ENCODE results near the gene MYO1D.
"Not testable (repeated sequence)": the region's sequence is repeated elsewhere in the genome, so short reads cannot be mapped to it uniquely, and the experiment has no call there.

The MYO1D gene

DNA sequence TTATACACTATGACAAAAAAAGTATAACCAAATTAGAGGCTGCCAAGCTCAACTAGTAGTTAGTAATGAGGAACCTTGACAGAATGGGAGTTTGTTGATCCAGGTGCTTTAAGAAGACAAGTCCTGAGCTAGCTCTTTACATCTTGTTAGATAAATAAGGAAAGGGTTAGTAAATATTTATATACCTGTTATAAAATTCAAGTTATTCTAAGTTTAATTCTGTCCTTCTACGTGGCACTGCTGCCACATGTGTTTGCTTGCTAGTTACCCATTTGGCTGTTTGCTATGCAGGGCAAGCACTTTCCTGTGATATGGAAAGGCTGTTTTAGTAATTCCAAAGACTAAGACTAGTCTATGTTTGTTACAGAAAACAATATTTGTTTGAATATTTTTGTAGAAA, 180.5 kb downstream of the MYO1D start:
- FAIRE-seq (no peak), DNase-seq (ENCODE audit: insufficient read length, low spot score) (no peak)

DNA sequence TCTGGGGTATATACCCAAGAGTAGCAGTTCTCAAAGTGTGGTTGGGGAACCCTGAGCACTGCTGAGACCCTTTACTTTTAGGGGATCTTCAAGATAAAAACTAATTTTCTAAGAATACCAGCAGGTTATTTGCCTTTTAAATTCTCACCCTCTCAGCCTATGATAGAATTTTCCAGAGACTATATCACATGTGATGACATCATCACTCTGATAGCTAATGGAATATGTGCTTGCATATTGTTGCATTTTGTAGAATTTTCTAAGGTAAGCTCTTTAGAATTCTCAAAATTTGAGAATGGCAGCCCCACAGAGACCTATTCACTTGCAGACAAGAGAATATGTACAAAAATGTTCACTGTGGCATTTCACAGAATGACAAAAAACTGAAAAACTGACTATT, 181.1 kb downstream of the MYO1D start:
- DNase-seq (ENCODE audit: insufficient read length, low spot score) (no peak), FAIRE-seq (no peak)

DNA sequence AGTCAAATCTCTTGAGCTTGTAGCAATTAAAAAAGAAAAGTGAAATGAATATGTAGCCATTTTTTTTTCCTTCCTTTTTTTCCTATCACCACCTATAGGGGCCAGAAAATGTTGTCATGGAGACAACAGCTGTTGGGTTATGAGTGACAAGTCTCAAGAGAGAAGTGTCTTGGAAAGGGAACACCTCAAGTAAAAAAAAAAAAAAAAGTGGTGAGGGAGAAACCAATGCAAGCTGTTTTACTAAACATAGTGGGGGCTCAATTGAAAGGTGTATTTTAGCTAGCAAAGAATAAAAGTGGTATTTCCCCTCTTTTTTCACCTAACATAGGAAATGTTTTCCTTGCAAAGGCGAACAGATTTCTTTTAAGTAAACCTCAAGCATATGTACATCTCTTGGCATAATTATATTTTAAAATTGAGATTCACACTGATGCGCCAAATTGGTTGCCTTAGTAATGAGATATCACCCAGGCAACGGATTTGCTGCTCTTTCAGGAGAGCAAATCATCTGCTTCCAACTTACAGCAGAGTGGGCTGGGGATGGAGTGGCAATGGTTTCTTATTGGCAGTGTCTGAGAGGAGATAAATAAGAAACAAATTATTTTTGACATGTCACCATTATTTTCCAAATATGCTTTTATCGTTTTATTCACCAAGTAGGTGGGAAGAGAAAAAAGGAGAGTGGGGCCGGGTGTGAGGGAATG, 183.6 kb downstream of the MYO1D start:
- no peak for DNase-seq (ENCODE audit: insufficient read length, low spot score)
- no peak for FAIRE-seq

DNA sequence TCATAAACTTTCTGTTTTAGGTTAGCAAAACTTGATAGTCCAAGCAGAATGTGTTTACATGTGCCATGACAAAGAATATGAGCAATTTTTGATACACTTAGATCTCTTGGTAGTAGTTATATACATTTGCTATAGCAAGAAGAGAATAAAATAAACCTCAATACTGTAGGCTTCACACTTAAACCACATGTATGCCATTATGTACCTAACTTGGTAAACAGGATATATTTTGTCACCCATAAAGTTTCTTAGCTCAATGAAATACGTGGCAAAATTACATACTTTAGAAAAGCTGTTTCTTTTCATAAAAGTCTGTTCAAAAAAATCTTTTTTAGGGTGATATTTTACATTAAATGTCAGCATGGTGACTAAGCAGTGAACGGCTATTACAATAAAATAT, 184.7 kb downstream of the MYO1D start:
- DNase-seq (ENCODE audit: insufficient read length, low spot score) (no peak), FAIRE-seq (no peak)

DNA sequence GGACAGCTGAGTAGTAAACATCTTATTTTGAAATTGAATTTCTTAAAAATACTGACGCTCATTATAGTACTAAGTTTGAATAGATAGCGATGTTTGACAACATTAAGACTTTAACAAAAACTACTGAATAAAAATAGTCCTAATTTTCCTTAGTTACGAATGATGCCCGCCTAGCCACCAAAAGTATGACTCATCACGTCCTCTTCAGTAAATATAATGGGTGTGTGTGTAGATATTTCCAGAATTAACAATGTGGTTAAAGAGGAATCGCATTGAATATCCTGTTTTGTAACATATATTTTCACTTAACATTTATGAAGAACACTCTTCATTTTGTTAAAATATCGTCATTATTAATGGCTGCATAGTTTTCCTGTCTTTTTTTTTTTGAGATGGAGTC, 187.6 kb downstream of the MYO1D start:
- DNase-seq (ENCODE audit: insufficient read length, low spot score) (no peak), FAIRE-seq (no peak)

DNA sequence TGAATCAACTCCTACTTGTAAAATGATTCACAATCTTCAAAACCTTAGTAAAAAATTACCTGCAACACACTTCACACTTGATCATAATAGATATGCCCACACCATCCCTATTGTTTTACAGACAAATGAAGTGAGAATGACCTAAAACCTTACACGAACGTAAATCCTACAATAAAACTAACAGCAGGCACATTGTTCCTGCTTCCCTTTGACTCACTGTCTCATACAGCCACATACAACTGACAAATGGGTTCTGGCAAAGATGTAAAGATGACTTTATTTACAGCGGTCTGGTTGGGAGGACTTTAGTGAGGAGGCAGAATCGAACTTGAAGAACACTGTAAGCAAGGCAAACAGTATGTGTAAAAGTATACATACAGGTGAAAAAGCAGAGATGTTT, 188.7 kb downstream of the MYO1D start:
- no peak for DNase-seq (ENCODE audit: insufficient read length, low spot score)
- no peak for FAIRE-seq

DNA sequence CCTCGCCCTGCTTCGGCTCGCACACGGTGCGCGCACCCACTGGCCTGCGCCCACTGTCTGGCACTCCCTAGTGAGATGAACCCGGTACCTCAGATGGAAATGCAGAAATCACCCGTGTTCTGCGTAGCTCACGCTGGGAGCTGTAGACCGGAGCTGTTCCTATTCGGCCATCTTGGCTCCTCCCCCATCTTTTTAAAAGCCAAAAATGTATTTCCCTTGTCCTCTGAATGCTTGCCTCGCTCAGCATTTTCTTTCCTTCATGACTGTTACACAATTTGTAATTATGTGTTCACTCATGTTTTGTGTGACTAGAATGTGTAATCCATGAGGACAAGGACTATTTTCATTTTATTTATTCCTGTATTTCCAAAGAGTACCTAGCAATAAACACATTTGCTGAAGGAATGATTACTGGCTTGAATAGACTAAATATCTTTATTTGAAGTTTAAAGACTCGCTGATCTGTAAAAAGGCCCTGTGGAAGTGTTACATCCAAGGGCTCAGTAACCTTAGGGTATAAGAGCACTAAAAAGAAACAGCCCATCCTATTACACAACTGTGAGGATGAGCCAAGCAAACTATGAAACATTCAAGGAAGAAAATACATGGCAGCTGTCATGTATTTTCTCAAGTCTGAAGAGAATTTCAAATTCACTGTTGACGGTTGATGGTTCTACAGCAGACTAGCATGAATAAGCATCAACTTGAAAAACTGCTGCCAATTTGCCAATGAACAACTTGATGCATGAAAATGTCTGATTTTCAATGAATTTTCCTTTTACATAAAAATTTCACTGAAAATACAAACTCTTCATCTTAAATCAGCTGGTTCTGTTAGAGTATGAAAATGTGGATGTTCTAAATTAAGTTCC, 192.6 kb downstream of the MYO1D start:
- FAIRE-seq (no peak), DNase-seq (ENCODE audit: insufficient read length, low spot score) (no peak)

DNA sequence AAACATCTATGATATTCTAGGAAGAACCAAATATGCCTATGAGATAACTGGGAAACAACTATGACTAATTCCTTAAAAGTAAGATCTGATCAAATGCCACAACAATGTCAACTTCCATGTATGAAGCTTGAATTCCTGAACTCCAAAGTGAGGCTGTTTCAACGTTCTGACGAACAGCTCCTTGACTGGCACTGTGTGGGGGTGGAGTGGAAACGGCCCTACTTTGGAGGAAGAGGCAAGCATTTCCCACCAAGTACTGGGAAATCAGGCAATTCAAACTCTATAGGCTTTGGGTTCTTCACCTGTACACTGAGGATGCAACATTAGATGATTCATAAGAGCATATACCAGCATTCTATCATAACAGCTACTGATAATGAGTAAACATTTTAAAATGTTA, 203.0 kb downstream of the MYO1D start:
- DNase-seq (ENCODE audit: insufficient read length, low spot score) (no peak), FAIRE-seq (no peak)

DNA sequence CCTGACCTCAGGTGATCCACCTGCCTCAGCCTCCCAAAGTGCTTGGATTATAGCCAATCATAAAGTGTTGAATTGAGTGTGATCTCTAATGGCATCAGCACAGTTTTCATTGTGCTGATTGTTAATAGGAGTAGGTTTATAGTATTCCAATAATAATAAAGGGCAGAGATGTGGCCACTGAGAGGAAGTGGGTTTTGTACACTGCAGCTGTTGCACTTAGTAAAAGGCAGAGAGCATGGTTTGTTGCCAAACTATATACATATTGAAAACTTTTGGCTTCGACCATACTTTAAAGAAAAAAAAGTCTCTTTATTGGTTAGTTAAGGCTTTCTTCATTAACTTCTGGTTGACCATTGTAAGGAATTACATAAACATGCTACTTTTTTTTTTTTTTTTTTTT, 204.2 kb downstream of the MYO1D start:
- DNase-seq (ENCODE audit: insufficient read length, low spot score) (no peak), FAIRE-seq (no peak)

DNA sequence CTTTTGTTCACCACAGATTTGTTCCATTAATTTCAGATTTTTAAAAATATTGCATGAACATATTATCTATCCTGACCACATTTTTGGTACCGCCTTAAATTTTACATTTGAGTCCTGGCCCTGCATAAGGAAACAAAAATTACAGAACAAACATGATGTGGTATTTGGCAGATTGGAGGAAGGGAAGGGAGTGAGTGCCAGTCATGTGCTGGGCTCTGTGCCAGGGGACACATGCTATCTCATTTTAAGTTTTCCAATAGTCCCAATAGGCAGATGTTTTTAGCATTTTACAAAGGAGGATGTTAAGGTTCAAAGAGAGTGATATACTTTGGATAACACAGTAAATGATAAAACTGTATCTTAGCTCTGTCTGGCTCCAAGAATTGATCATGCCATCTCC, 205.0 kb downstream of the MYO1D start:
- no peak for FAIRE-seq

DNA sequence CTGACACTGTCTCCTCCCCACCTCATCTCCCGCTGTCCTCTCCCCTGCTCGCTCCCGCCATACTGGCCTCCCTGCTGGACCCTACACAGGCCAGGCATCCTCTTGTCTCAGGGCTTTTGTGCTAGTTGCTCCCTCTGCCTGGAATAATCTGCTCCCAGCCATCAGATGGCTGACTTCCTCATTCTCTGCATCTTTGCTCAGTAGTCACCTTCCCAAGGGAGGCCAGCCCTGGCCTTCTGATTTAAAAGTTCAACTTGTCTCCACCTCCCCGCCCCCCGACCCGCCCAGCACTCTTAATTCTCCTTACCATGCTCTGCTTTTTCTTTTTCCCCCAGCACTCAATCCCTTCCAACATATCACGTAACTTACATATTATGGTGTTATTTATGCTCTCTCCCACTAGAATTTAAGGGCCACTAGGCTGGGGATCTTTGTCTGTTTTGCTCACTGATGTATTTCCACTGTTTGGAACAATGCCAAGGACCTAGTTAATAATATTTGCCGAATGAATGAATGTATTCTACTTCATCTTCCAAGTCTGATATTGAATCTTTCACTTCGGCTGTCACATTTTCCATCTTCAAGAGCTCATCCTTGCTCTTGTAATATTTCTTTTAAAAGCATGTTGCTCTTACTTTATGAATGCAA, 211.9 kb downstream of the MYO1D start:
- FAIRE-seq: no peak
- DNase-seq (ENCODE audit: insufficient read length, low spot score): no peak

More for the DNA sequence above, 205.0 kb downstream of the MYO1D start:
- no peak for DNase-seq (ENCODE audit: insufficient read length, low spot score)

DNA sequence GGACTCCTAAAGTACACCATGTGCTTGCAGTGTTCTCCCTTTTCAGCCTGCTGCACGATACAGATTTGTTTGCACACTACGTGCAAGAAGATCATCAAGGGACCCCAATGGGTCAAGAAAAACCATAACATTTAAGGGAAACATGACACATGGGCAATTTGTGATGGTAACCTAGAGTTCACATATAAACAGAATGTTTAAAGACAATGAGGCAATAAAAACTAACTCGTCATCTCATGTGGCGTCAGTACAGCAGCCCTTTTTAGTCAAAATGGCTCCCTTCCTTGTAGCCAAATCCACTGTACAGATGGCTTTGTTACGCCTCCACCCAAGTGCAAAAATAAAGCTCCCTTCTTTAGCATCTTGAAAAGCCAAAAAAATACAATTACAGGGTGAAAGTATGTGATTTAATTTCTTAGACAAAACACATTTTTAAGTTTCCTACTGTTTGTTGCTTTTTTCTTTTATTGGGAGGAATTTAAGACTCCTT, 216.4 kb downstream of the MYO1D start:
- no peak for FAIRE-seq
- no peak for DNase-seq (ENCODE audit: insufficient read length, low spot score)

DNA sequence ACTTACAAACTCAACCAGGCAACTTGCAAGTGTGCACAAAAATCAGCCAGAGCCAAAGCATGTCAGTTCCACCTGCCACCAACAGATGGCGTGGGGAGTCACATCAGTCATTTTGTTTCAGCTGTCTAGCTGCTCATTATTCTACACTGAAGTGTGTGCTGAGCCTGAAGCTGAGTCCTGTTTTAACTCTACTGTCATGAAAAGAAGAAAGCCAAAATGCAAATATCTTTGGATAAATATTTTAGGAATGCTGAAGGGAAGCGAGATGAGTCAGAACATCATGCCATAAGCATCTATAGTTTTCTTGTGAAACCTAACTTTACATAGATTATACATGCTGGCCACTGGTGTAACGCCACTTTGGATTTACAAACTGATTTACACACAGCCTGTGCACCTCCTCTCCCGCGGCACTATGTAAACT, 217.5 kb downstream of the MYO1D start:
- DNase-seq (ENCODE audit: insufficient read length, low spot score) (peak; percentile 84), FAIRE-seq (peak; percentile 84)

DNA sequence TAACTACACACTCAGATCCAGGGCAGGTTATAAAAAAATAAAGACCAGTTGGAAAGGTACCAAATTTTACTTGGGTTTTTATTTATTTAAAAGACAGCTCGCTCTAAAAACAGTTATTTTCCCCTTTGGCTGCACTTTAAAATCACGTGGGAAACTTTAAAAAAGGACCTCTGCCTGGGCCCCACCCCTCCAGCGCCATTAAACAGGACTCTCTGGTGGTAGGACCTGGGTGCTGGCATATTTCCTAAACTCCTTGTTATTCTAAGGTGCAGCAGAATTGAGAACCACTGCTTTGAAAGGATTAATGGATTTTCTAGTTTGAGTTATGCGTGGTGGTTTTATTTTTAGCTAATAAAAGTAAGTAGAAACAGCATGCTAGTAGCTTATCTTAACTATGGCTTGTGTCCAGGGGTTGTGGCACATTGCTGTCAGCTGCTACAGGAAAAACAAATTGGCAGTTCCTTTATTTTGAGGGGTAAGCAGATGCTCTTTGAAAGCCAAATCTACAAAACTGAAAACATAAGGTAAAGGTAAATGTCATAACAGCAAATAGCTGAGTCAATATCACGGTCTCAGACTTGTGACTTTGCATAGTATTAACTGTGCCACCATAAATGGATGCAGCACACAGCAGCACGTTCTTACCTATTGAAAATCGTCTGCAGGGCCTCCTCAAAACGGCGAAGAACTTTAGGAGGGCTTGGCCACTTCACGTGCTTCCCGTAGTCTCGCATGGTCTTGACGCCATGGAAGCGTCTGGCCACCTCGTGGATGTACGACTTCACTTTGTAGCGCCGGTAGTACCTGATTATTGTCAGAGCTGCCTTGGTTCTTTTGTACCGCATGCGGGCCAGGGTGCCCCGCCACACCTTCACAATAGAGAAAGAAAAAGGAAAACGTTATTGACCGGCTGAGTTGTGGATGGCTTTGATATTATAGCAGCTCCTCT, 218.2 kb downstream of the MYO1D start:
- DNase-seq (ENCODE audit: insufficient read length, low spot score) (no peak), FAIRE-seq (no peak)

DNA sequence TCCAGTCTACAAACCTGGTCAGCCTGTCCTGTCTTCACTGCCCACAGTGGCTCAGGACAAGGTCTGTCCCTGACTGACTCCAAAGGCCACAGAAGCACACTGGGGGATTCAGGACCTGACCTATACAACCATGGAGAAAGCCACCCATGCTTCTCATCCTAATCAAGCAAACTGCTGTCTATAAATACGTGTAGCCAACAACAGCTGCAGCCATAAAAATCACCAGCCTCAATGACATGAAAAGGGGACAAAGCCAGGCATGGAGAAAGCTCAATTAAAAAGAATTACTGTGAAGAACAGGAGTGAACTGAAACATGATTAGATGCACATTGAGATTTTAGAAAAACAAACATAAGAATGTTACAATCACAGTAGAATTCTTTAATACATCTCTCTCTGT, 220.0 kb downstream of the MYO1D start:
- no peak for DNase-seq (ENCODE audit: insufficient read length, low spot score)
- FAIRE-seq: no peak

DNA sequence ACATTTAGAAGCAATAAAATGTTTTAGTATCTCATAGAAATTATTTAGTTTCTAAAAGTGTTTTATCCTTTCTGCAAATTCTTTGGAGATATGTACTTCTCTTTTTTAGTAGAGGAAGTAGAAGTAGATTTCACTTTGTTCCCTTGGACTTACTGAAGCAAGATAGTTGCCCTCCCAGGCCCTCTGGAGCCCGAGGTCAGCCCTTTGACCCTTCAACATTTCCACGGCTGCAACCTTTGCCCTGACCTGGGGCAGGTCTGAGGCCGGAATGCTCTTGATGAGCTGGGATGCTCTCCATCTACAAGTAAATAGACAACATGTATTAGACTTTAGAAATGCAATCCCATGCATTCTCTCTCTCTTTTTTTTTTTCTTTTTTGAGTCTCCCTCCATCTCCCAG, 222.6 kb downstream of the MYO1D start:
- DNase-seq (ENCODE audit: insufficient read length, low spot score): no peak
- no peak for FAIRE-seq

DNA sequence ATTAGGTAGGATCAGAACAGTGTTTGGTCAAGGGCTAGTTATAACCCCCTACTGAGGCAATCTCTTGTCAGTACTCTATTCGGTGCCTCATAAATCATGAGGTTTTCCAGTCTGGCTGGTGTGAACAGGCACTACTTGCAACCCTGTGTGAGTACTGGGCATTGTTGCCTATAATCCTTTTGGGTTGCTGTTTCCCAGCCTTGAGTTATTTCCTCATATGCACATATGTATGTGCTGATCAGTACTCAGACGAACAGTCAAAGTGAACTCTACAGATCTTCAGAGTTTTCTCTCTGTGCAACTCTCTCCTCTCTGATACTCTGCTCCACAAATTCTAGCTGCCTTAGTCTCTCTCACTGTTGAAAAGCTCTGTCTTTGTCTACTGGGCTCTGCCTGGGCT, 225.8 kb downstream of the MYO1D start:
- no peak for FAIRE-seq
- DNase-seq (ENCODE audit: insufficient read length, low spot score): no peak

DNA sequence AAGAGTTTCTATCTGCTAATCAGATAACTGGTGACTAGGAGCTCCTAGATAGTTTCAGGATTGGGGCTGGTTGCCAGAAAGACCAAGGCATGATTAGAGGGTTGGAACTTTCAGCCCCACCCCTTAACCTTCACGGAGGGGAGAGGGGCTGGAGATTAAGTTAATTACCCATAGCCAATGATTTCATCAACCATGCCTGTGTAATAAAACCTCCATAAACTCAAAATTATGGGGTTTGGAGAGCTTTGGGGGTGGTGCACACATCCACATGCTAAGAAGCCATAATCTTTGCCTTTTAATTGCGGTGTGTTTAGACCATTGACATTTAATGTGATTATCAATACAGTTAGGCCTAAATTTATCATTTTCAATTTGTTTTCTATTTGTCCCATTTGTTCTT, 228.5 kb downstream of the MYO1D start:
- FAIRE-seq (no peak), DNase-seq (ENCODE audit: insufficient read length, low spot score) (no peak)

DNA sequence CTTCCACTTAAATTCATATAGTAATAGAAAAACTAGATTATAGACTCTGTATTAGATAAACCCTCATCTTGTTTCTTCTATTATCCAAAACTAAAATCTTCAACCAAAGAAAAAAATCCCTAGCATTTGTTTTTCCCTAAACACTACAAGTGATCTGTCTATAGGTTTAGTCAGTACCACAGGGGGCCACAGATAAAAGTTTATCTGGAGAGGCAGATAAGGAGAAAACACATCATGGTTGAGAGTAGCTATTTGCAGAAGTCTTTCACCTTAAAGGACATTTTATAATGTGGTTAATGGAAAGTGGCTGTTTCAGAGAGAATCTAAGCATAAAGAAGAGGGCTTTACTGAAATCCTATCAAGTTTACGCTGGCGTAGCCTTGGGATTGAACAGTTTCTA, 230.0 kb downstream of the MYO1D start:
- FAIRE-seq: no peak
- DNase-seq (ENCODE audit: insufficient read length, low spot score): no peak

DNA sequence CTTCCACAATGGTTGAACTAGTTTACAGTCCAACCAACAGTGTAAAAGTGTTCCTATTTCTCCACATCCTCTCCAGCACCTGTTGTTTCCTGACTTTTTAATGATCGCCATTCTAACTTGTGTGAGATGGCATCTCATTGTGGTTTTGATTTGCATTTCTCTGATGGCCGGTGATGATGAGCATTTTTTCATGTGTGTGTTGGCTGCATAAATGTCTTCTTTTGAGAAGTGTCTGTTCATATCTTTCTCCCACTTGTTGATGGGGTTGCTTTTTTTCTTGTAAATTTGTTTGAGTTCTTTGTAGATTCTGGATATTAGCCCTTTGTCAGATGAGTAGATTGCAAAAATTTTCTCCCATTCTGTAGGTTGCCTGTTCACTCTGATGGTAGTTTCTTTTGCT, 235.4 kb downstream of the MYO1D start:
- not testable (repeated sequence) for DNase-seq (ENCODE audit: insufficient read length, low spot score); FAIRE-seq

All from HTR-8/SVneo (cell line).